OCI-LY1 (cell line): ENCODE data around the gene MSMP.

Experiments used
- CTCF ChIP-seq: fragments of 200-600 bp; sonication (generic), shearing (Covaris generic); IDR thresholded peaks from 2 replicates; pipeline ENCODE4 v1.5.1; 2017; ENCODE audit warnings: mild to moderate bottlenecking, antibody characterized with exemption, low read length, moderate library complexity, mixed read lengths
- EZH2 ChIP-seq: fragments of 200-600 bp; sonication (generic), shearing (Covaris generic); IDR thresholded peaks from 2 replicates; pipeline ENCODE4 v1.8.0; 2017; ENCODE audit warnings: borderline replicate concordance, mixed run types, mild to moderate bottlenecking, antibody characterized with exemption, low read length, moderate library complexity, mixed read lengths

GRCh38 chr9:35713578-35713977 is 40.5 kb downstream of the MSMP start:
- TF ChIP-seq CTCF: no peak
- TF ChIP-seq EZH2: no peak
